HepG2 (cell line): Measurements from ENCODE around the gene TRIM10. TPM values are rescaled to one million over a fixed set of nuclear protein-coding genes. Genes with fewer than 3 reads are reported as not detected.

Source experiments
- CC2D1A ChIP-seq: sonication (generic); formaldehyde crosslinking; IDR thresholded peaks from 2 replicates; pipeline ENCODE4 v1.8.1; 2023; ENCODE audit warnings: mild to moderate bottlenecking, missing genetic modification reagents
- DNMT3B ChIP-seq: conservative IDR thresholded peaks from 2 replicates; pipeline ENCODE4 v1.6.1; 2016; ENCODE audit warnings: missing biosample characterization, control low read depth
- KLF12 ChIP-seq: sonication (generic); formaldehyde crosslinking; IDR thresholded peaks from 2 replicates; pipeline ENCODE4 v1.4.0; 2020; ENCODE audit warnings: missing genetic modification reagents, borderline replicate concordance
- LBX2 ChIP-seq: sonication (generic); formaldehyde crosslinking; IDR thresholded peaks from 2 replicates; pipeline ENCODE4 v1.5.0; 2020; ENCODE audit warnings: missing genetic modification reagents, mild to moderate bottlenecking, borderline replicate concordance
- MIER3 ChIP-seq: IDR thresholded peaks from 2 replicates; pipeline ENCODE4 v1.6.1; 2016; ENCODE audit warnings: missing compliant biosample characterization, borderline replicate concordance
- PAF1 ChIP-seq: IDR thresholded peaks from 2 replicates; pipeline ENCODE4 v1.6.1; 2016; ENCODE audit warnings: missing genetic modification reagents, missing compliant biosample characterization
- PHB2 ChIP-seq: fragments of 450-650 bp; IDR thresholded peaks from 2 replicates; pipeline ENCODE4 v1.6.1; 2018; ENCODE audit not compliant: partially characterized antibody
- RELA ChIP-seq: sonication (generic); formaldehyde crosslinking; IDR thresholded peaks from 2 replicates; pipeline ENCODE4 v1.4.0; 2020; ENCODE audit warnings: missing genetic modification reagents
- RXRB ChIP-seq: IDR thresholded peaks from 2 replicates; pipeline ENCODE4 v1.6.1; 2016; ENCODE audit warnings: borderline replicate concordance, missing genetic modification reagents, missing compliant biosample characterization
- SETDB1 ChIP-seq: sonication (generic); formaldehyde crosslinking; IDR thresholded peaks from 2 replicates; pipeline ENCODE4 v1.5.1; 2020; ENCODE audit warnings: missing genetic modification reagents, mild to moderate bottlenecking, borderline replicate concordance
- SMAD9 ChIP-seq: sonication (generic); formaldehyde crosslinking; IDR thresholded peaks from 2 replicates; pipeline ENCODE4 v1.5.1; 2020; ENCODE audit warnings: mild to moderate bottlenecking, missing genetic modification reagents
- STAT5B ChIP-seq: sonication (generic); formaldehyde crosslinking; IDR thresholded peaks from 2 replicates; pipeline ENCODE4 v1.4.0; 2020; ENCODE audit warnings: missing genetic modification reagents
- ZNF12 ChIP-seq: sonication (generic); formaldehyde crosslinking; IDR thresholded peaks from 2 replicates; pipeline ENCODE4 v1.5.0; 2020; ENCODE audit warnings: missing genetic modification reagents
- ZNF317 ChIP-seq: sonication (generic); formaldehyde crosslinking; IDR thresholded peaks from 2 replicates; pipeline ENCODE4 v1.5.0; 2020; ENCODE audit warnings: mild to moderate bottlenecking, missing genetic modification reagents
- ZNF343 ChIP-seq: sonication (generic); formaldehyde crosslinking; IDR thresholded peaks from 2 replicates; pipeline ENCODE4 v1.4.0; 2020; ENCODE audit warnings: mild to moderate bottlenecking, missing genetic modification reagents
- ZNF547 ChIP-seq: sonication (generic); formaldehyde crosslinking; IDR thresholded peaks from 2 replicates; pipeline ENCODE4 v1.5.1; 2020; ENCODE audit warnings: mild to moderate bottlenecking, missing genetic modification reagents
- ZNF577 ChIP-seq: sonication (generic); formaldehyde crosslinking; IDR thresholded peaks from 2 replicates; pipeline ENCODE4 v1.4.0; 2020; ENCODE audit warnings: mild to moderate bottlenecking, low read depth, missing genetic modification reagents, borderline replicate concordance
- ZNF7 ChIP-seq: IDR thresholded peaks from 2 replicates; pipeline ENCODE4 v1.6.1; 2016; ENCODE audit warnings: missing biosample characterization, missing genetic modification reagents
- ZNF747 ChIP-seq: sonication (generic); formaldehyde crosslinking; IDR thresholded peaks from 2 replicates; pipeline ENCODE4 v1.8.1; 2023; ENCODE audit warnings: missing genetic modification reagents, mild to moderate bottlenecking, borderline replicate concordance
- ZNF768 ChIP-seq: sonication (generic); formaldehyde crosslinking; IDR thresholded peaks from 2 replicates; pipeline ENCODE4 v1.4.0; 2020; ENCODE audit warnings: missing genetic modification reagents
- ZNF777 ChIP-seq: sonication (generic); formaldehyde crosslinking; IDR thresholded peaks from 2 replicates; pipeline ENCODE4 v1.4.0; 2020; ENCODE audit warnings: missing genetic modification reagents
- ZSCAN21 ChIP-seq: sonication (generic); formaldehyde crosslinking; IDR thresholded peaks from 2 replicates; pipeline ENCODE4 v1.8.0; 2022; ENCODE audit warnings: mild to moderate bottlenecking, missing genetic modification reagents, moderate library complexity, borderline replicate concordance
- polyA plus RNA-seq, 8 experiments: library from polyadenylated mRNA; depleted of rRNA in 3 of 8; stranded (reverse) in 7 of 8; unstranded in 1 of 8; fragments of >200 nt; fragmentation: Illumina TruSeq in 4 of 8; extraction: Trizol in 4 of 8; gene quantifications; 2 replicates each; pipeline versions ENCODE4 v1.2.1 to v1.2.3, GENCODE V29; 2011 to 2016; ENCODE audit warnings: low read depth in 4 of 8, missing spikeins in 1 of 8, mixed read lengths in 1 of 8; ENCODE audit not compliant: insufficient read depth in 1 of 8
- total RNA-seq, 5 experiments: library from RNA; depleted of rRNA; stranded (reverse); fragments of >200 nt; fragmentation: Illumina TruSeq; extraction: Trizol; gene quantifications; 2 replicates each; pipeline ENCODE4 v1.2.3, GENCODE V29; 2016; ENCODE audit warnings: low read depth in 1 of 5
- TF ChIP-seq, protein P1 (sequence below): sonication (generic); formaldehyde crosslinking; IDR thresholded peaks from 2 replicates; pipeline ENCODE4 v1.4.0; 2020; ENCODE audit warnings: mild to moderate bottlenecking, missing genetic modification reagents
- TF ChIP-seq, protein P2 (sequence below): sonication (generic); formaldehyde crosslinking; IDR thresholded peaks from 2 replicates; pipeline ENCODE4 v1.4.0; 2020; ENCODE audit warnings: missing genetic modification reagents, borderline replicate concordance

Gene TRIM10
- total and polyA plus RNA-seq, 2 of the 13 experiments (the other 11 are each of a cell fraction or from before 2014, with no cell fraction given) = 4.1 to 6.8 TPM

DNA sequence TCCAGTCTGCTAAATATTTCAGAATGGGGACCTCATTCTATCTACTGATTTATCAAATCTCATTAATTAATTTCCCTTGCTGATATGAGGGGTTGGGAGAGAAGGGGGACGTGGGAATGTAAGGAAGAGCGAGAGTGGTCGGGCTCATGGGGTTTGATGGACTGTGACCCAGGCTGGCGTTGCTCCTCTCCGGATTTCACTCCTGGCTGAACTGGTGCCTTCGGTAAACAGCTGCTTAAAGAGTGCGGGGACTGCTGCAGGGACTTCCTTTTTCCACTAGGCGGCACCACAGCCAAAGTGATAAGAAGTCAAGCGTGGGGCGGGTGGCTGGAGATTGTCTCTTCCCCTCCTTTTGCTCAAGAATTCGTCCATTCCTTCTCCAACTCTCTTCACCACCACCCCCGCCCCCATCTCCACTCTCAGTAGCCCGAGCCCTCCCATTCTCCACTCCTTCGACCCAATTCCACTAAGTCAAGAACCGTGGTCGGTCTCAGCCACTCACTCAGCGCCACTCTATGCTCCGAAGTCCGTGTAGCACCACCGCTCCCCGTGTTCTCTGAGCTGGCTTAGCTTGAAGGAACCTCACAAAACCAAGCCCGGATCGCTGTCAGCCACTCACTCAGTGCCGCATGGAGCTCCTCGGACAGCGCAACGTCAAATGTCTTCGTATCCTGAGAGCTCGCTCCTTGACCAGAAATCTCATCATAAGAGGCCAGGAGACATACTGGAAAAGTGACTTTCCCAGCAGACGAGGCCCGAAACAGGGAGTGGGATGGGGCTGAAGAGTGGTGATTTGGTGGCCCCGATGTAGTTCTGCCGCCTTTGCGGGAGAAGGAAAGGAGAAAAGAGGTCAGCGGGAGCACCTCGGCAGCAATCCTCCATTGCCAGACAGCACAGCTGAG, 57.8 kb downstream of the TRIM10 start (continued):
- no peak; the same call in 1 of the 2 replicates for TF ChIP-seq ZNF777 (CRISPR knock-in tag)
- no peak for TF ChIP-seq LBX2 (CRISPR knock-in tag)
- no peak for TF ChIP-seq ZNF547 (CRISPR knock-in tag)
- TF ChIP-seq, protein P1, sequence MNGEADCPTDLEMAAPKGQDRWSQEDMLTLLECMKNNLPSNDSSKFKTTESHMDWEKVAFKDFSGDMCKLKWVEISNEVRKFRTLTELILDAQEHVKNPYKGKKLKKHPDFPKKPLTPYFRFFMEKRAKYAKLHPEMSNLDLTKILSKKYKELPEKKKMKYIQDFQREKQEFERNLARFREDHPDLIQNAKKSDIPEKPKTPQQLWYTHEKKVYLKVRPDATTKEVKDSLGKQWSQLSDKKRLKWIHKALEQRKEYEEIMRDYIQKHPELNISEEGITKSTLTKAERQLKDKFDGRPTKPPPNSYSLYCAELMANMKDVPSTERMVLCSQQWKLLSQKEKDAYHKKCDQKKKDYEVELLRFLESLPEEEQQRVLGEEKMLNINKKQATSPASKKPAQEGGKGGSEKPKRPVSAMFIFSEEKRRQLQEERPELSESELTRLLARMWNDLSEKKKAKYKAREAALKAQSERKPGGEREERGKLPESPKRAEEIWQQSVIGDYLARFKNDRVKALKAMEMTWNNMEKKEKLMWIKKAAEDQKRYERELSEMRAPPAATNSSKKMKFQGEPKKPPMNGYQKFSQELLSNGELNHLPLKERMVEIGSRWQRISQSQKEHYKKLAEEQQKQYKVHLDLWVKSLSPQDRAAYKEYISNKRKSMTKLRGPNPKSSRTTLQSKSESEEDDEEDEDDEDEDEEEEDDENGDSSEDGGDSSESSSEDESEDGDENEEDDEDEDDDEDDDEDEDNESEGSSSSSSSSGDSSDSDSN (CRISPR knock-in tag) = peak; percentile 57
- TF ChIP-seq PHB2 = no peak
- TF ChIP-seq RELA (CRISPR knock-in tag) = no peak
- no peak for TF ChIP-seq ZNF747
- TF ChIP-seq DNMT3B = no peak
- 0 out of 2 replicates have a peak, but pooled peaks have one; percentile 48 for TF ChIP-seq CC2D1A
- 0 out of 2 replicates have a peak, but pooled peaks have one; percentile 7 for TF ChIP-seq ZNF768 (CRISPR knock-in tag)
- peak; percentile 57; the same call in 1 of the 2 replicates for TF ChIP-seq MIER3 (CRISPR knock-in tag)
- TF ChIP-seq STAT5B (CRISPR knock-in tag) = no peak
- TF ChIP-seq, protein P2, sequence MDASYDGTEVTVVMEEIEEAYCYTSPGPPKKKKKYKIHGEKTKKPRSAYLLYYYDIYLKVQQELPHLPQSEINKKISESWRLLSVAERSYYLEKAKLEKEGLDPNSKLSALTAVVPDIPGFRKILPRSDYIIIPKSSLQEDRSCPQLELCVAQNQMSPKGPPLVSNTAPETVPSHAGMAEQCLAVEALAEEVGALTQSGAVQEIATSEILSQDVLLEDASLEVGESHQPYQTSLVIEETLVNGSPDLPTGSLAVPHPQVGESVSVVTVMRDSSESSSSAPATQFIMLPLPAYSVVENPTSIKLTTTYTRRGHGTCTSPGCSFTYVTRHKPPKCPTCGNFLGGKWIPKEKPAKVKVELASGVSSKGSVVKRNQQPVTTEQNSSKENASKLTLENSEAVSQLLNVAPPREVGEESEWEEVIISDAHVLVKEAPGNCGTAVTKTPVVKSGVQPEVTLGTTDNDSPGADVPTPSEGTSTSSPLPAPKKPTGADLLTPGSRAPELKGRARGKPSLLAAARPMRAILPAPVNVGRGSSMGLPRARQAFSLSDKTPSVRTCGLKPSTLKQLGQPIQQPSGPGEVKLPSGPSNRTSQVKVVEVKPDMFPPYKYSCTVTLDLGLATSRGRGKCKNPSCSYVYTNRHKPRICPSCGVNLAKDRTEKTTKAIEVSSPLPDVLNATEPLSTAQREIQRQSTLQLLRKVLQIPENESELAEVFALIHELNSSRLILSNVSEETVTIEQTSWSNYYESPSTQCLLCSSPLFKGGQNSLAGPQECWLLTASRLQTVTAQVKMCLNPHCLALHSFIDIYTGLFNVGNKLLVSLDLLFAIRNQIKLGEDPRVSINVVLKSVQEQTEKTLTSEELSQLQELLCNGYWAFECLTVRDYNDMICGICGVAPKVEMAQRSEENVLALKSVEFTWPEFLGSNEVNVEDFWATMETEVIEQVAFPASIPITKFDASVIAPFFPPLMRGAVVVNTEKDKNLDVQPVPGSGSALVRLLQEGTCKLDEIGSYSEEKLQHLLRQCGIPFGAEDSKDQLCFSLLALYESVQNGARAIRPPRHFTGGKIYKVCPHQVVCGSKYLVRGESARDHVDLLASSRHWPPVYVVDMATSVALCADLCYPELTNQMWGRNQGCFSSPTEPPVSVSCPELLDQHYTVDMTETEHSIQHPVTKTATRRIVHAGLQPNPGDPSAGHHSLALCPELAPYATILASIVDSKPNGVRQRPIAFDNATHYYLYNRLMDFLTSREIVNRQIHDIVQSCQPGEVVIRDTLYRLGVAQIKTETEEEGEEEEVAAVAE (CRISPR knock-in tag) = peak; percentile 85; the same call in 1 of the 2 replicates
- peak; percentile 42; the same call in 1 of the 2 replicates for TF ChIP-seq KLF12 (CRISPR knock-in tag)
- no peak for TF ChIP-seq ZNF577
- TF ChIP-seq PAF1 (CRISPR knock-in tag) = no peak
- no peak for TF ChIP-seq SMAD9
- no peak for TF ChIP-seq ZNF12 (CRISPR knock-in tag)
- no peak for TF ChIP-seq ZNF7 (CRISPR knock-in tag)
- TF ChIP-seq RXRB (CRISPR knock-in tag) = peak; percentile 74
- TF ChIP-seq ZSCAN21 (CRISPR knock-in tag) = no peak
- TF ChIP-seq ZNF317 (CRISPR knock-in tag) = 0 out of 2 replicates have a peak, but pooled peaks have one; percentile 32
- TF ChIP-seq SETDB1 (CRISPR knock-in tag) = no peak
- TF ChIP-seq ZNF343 = no peak
